ENCODE data around the gene OSBP2.

OSBP2 gene

GRCh38 chr22:30880847-30881246 lies 186.2 kb downstream of the OSBP2 start:
- no peak for TF ChIP-seq GATA3 (IDR thresholded peaks at IDR 0.05; ENCODE audit: low read depth, low read length)
- TF ChIP-seq GATA2 (IDR thresholded peaks at IDR 0.05; ENCODE audit: low read depth, low read length), result no peak

DNA sequence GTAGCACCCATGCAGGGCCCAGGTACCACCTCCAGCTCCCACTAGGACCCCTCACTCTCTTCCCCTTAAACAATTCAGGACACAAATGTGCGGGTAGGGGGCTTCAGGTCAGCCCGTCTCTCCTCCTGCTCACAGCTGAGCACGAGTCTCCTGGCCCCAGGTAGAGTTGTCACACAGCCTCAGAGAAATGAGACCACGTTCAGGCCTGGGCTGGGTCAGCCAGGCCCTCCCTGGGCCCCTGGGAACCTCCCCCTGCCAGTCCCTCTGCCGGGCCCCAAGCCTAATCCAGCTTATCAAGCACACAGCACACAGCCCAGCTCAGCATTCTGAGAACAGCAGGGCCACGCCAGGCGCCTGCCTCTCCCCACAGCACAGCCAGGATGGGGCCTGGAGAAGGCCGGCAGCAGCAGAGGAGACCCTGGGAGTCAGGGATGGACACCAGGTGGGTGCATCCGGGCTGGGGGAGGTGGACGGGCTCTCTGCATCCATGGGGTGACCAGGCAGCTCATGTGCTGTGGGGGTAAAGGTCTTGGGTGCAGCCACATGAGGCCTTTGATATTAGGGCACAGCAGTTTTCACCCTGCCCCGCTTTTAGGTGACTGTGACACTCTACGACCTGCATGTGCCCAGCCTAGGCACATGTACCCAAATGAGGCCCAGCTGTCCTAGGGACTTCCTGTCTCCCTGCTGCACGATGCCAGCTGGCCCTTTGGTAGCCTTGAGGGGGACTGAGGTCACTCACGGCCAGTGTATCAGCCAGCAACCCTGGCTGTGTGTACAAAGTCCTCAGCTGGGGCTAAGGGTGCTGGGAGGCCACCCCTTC lies 186.9 kb downstream of the OSBP2 start:
- TF ChIP-seq GATA3 (IDR thresholded peaks at IDR 0.05; ENCODE audit: low read depth, low read length), result no peak
- no peak for TF ChIP-seq GATA2 (IDR thresholded peaks at IDR 0.05; ENCODE audit: low read depth, low read length)

GRCh38 chr22:30882184-30882717 lies 187.6 kb downstream of the OSBP2 start:
- TF ChIP-seq GATA3 (IDR thresholded peaks at IDR 0.05; ENCODE audit: low read depth, low read length) (no peak), GATA2 (IDR thresholded peaks at IDR 0.05; ENCODE audit: low read depth, low read length) (no peak)

DNA sequence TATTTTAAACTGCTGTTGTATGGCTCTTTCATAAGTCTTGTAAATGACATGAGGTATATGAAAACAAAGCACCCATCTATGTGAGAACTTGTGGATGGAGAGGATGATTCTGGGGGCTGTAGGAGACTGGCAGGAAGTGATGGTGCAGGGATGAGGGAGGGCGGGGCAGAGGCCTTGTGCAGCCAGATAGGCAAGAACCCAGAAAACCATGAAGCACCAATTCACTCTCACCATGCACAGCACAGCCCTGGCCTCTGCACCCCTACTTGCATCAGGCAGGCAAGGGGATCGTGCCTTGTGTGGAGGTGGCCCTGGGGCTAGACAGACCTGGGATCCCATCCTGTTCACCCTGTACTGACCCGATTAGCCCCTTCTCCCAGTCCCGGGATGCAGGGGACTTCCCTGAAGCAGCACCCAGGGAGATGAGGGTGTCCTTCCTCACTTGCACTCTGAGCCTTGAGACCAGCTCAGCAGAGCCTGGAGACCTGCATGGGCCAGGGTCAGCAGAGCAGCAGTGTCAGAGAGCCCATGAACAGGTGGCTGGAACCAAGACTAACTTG lies 188.4 kb downstream of the OSBP2 start:
- TF ChIP-seq GATA3 (IDR thresholded peaks at IDR 0.05; ENCODE audit: low read depth, low read length) (no peak), GATA2 (IDR thresholded peaks at IDR 0.05; ENCODE audit: low read depth, low read length) (no peak)

DNA sequence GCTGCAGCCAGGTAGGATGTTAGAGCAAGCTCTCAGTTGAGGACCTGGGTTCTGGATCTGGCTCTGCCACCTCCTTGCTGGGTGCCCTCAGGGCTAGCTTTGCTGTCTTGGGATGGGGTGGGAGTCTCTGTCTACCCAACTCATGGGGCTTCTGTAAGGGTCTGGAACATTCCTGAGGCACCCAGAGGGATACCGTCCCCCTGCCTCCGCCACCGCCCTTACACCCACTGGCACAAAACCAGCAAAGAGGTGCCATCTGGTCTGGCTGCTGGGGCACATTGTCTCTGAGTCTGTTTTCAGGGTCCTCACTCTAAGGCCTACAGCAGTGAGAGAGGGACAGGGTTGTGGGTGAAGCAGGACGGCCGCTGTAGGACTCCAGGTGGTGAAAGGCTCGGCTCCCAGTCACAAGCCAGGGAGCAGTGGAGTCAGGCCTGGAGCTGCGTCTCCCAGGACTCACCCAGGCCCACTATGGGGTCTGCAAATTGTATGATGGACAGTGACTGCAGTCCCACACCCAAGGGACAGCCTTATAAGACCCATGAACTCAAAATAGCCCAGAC lies 189.0 kb downstream of the OSBP2 start:
- TF ChIP-seq GATA3 (IDR thresholded peaks at IDR 0.05; ENCODE audit: low read depth, low read length) (no peak), GATA2 (IDR thresholded peaks at IDR 0.05; ENCODE audit: low read depth, low read length) (no peak)

- TF ChIP-seq GATA2 (IDR thresholded peaks at IDR 0.05; ENCODE audit: low read depth, low read length), result no peak
Observed at GRCh38 chr22:30884211-30885000, 189.7 kb downstream of the OSBP2 start.

GRCh38 chr22:30885001-30885366 lies 190.3 kb downstream of the OSBP2 start:
- TF ChIP-seq GATA2 (IDR thresholded peaks at IDR 0.05; ENCODE audit: low read depth, low read length), result no peak
- no peak for TF ChIP-seq GATA3 (IDR thresholded peaks at IDR 0.05; ENCODE audit: low read depth, low read length)

DNA sequence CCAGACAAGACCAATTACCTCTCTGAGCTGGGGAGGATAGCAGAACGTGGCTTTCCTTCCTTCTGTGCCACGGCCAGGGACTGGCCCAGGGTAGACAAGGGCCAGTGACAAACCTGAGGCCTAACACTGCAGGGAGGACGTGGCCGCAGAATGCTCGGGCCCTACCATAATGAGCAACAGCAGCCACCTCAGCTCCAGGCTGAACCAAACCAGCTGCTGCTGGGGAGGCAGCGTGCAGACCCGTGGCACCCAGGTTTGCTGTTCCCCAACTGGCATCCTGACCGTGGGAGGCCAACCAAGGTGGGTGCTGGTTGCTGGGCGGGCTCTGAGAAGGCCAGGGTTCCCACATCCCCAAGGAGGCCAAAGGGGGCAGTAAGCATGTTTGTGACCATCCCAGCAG lies 190.9 kb downstream of the OSBP2 start:
- TF ChIP-seq GATA2 (IDR thresholded peaks at IDR 0.05; ENCODE audit: low read depth, low read length) (no peak), GATA3 (IDR thresholded peaks at IDR 0.05; ENCODE audit: low read depth, low read length) (no peak)

- no peak for TF ChIP-seq GATA2 (IDR thresholded peaks at IDR 0.05; ENCODE audit: low read depth, low read length)
- no peak for TF ChIP-seq GATA3 (IDR thresholded peaks at IDR 0.05; ENCODE audit: low read depth, low read length)
Observed at GRCh38 chr22:30887453-30887852, 192.8 kb downstream of the OSBP2 start.

GRCh38 chr22:30887861-30888260 lies 193.2 kb downstream of the OSBP2 start:
- no peak for TF ChIP-seq GATA2 (IDR thresholded peaks at IDR 0.05; ENCODE audit: low read depth, low read length)
- TF ChIP-seq GATA3 (IDR thresholded peaks at IDR 0.05; ENCODE audit: low read depth, low read length), result no peak

DNA sequence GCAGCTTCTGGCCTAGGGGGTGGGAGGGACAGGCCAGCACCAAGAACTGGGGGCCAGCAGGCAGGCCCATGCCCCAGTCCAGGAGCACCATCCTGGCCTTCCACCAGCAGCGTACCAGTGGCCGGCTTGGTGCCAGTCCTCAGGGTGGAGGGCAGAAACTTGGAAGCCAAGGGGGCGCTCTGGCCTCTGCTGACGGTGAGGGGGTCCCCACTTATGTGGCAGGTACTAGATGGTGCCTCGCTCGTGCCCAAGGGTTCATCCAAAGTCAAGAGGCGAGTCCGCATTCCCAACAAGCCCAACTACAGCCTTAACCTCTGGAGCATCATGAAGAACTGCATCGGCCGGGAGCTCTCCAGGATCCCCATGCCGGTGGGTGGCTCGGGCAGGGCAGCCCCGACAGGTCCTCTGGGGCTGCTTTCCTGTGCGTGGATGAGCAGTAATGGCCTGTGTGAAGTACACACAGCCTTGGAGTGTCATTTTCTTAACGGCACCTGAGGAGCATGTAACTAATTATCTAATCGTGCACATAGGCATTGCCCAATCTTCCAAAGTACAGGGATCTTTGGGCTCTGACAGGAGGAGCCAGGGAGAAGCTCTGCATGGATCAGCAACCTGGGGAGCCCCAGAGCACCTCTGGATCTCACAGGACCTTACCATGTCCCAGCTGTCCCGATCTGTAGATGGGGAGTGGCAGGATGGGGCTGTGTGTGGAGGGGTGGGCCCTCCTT lies 194.8 kb downstream of the OSBP2 start:
- TF ChIP-seq GATA2 (IDR thresholded peaks at IDR 0.05; ENCODE audit: low read depth, low read length) (no peak), GATA3 (IDR thresholded peaks at IDR 0.05; ENCODE audit: low read depth, low read length) (no peak)

GRCh38 chr22:30889996-30890480 lies 195.4 kb downstream of the OSBP2 start:
- TF ChIP-seq GATA3 (IDR thresholded peaks at IDR 0.05; ENCODE audit: low read depth, low read length), result no peak
- no peak for TF ChIP-seq GATA2 (IDR thresholded peaks at IDR 0.05; ENCODE audit: low read depth, low read length)

GRCh38 chr22:30890686-30891442 lies 196.2 kb downstream of the OSBP2 start:
- no peak for TF ChIP-seq GATA2 (IDR thresholded peaks at IDR 0.05; ENCODE audit: low read depth, low read length)
- no peak for TF ChIP-seq GATA3 (IDR thresholded peaks at IDR 0.05; ENCODE audit: low read depth, low read length)
